Measurements from ENCODE around the gene LOXHD1. TPM values are rescaled to one million over a fixed set of nuclear protein-coding genes. Genes with fewer than 3 reads are reported as not detected.

Gene LOXHD1, protein sequence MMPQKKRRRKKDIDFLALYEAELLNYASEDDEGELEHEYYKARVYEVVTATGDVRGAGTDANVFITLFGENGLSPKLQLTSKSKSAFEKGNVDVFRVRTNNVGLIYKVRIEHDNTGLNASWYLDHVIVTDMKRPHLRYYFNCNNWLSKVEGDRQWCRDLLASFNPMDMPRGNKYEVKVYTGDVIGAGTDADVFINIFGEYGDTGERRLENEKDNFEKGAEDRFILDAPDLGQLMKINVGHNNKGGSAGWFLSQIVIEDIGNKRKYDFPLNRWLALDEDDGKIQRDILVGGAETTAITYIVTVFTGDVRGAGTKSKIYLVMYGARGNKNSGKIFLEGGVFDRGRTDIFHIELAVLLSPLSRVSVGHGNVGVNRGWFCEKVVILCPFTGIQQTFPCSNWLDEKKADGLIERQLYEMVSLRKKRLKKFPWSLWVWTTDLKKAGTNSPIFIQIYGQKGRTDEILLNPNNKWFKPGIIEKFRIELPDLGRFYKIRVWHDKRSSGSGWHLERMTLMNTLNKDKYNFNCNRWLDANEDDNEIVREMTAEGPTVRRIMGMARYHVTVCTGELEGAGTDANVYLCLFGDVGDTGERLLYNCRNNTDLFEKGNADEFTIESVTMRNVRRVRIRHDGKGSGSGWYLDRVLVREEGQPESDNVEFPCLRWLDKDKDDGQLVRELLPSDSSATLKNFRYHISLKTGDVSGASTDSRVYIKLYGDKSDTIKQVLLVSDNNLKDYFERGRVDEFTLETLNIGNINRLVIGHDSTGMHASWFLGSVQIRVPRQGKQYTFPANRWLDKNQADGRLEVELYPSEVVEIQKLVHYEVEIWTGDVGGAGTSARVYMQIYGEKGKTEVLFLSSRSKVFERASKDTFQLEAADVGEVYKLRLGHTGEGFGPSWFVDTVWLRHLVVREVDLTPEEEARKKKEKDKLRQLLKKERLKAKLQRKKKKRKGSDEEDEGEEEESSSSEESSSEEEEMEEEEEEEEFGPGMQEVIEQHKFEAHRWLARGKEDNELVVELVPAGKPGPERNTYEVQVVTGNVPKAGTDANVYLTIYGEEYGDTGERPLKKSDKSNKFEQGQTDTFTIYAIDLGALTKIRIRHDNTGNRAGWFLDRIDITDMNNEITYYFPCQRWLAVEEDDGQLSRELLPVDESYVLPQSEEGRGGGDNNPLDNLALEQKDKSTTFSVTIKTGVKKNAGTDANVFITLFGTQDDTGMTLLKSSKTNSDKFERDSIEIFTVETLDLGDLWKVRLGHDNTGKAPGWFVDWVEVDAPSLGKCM (N-terminal part only)
- total RNA-seq = under 1 TPM in 1 of 2 experiments, not detected in 1; 0.05 TPM

DNA sequence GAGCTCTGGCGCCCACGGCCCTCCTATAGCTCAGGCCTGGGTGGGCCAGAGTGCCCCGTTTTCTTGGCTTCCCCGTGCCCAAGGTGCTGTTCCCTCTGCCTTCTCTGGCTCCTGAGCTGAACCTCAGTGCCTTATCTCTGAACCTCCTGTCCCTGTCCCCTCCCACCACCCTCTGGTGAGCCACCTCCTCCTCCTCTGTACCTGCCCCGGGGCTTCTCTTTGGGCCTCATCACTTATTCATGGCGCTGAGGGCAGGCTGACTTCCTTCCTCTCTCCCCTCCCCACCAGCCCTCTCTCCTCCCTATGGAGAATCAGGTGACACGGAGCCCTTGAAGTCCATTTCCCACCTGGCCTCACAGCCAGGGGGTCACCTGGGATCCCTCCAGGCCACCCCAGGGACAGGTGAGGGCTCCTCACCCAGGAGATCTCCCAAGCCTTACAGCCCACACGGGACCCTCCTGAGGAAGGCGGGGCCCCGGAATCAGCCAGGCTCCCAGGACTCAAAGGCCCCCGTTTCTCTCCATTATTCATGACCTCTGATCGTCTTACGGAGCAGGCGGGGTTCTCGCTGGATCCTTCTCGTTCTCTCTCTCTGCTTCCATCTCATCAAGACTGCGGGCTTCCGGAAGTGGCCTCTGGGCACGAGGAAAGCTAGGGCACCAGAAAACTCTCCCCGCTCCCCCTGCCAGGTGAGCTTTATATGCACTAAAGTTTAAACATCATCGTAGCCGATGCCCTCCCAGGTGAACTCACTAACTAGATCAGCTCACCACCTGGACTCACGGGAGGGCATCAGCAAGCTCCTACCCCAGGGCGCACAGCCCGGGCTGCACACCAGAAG lies at the start of gene LOXHD1:
LOXHD1 (minus strand) TSS at position 106 of the 841 bp plus-strand sequence. CDS start 187 bp downstream, outside the sequence.
- no peaks in the 10 kb centered on the region for H3K27me3 Mint-ChIP-seq (ENCODE audit: low read depth)
- no peak for DNase-seq
- CTCF ChIA-PET = interaction anchor here (0.6 to 4.0 kb wide), 45 partner anchors 8 to 565 kb away, joined by 3 to 53 read pairs (median 4); a partner anchor contains a TSS
- intact Hi-C loops (cut with micrococcal nuclease) = no loop called here
- H3K4me1 Mint-ChIP-seq (ENCODE audit: low read depth) = no peaks in the 10 kb centered on the region
- H3K9me3 Mint-ChIP-seq = no peaks in the 10 kb centered on the region
- no peak within 1 kb of the TSS for H3K4me3 Mint-ChIP-seq
- no peaks in the 10 kb centered on the region for H3K36me3 Mint-ChIP-seq (ENCODE audit: low read depth)
- no peak within 1 kb of the TSS for H3K27ac Mint-ChIP-seq

DNA sequence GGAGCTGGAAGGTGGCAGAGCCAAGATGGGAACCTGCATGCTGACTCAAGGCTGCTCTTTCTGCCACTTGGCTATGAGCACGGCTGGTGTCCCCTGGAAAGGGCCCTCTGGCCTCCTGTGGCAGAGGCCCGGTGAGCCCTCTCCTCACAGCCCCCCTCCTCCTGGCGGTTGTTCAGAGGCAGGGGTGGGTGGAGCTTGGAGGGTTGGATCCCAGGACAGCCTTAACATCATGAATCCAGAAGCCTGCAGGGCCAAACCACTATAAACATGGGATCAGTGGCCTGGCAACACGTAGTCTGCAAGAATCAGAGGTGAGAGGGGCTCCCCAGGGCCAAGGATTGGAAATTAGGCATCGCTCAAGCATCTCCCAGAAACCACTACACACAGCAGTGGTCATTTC lies 48.5 kb upstream of the LOXHD1 start:
- intact Hi-C loops (cut with micrococcal nuclease) = no loop called here
- H3K9me3 Mint-ChIP-seq = no peaks in the 10 kb centered on the region
- DNase-seq = no peak
- no peak overlapping the region for H3K27ac Mint-ChIP-seq
- CTCF ChIA-PET = no interaction called here
- H3K4me1 Mint-ChIP-seq (ENCODE audit: low read depth) = no peaks in the 10 kb centered on the region
- no peaks in the 10 kb centered on the region for H3K27me3 Mint-ChIP-seq (ENCODE audit: low read depth)
- H3K4me3 Mint-ChIP-seq = no peak overlapping the region
- no peaks in the 10 kb centered on the region for H3K36me3 Mint-ChIP-seq (ENCODE audit: low read depth)

DNA sequence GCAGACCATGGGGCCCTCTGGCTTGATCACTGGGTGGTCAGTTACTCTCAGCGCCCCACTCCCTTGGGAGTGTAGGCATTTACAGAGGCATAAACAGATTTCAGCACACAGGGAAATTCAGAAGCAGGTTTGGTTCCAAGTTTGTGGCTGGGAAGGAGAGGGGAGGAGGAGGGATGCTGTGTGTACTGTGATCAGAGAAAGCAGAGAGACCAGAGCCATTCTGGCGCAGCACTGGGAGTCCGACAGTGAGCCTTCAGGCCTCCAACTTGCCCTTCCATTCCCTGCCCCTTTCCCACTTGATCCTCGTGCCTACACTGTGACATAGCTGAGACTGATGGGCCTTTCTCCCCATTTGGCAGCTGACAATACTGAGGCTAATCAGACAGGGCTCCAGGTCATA lies 47.8 kb upstream of the LOXHD1 start:
- H3K36me3 Mint-ChIP-seq (ENCODE audit: low read depth) = no peaks in the 10 kb centered on the region
- DNase-seq = no peak
- no peaks in the 10 kb centered on the region for H3K27me3 Mint-ChIP-seq (ENCODE audit: low read depth)
- CTCF ChIA-PET = no interaction called here
- no peak overlapping the region for H3K4me3 Mint-ChIP-seq
- H3K4me1 Mint-ChIP-seq (ENCODE audit: low read depth) = no peaks in the 10 kb centered on the region
- intact Hi-C loops (cut with micrococcal nuclease) = no loop called here
- H3K9me3 Mint-ChIP-seq = no peaks in the 10 kb centered on the region
- H3K27ac Mint-ChIP-seq = no peak overlapping the region

DNA sequence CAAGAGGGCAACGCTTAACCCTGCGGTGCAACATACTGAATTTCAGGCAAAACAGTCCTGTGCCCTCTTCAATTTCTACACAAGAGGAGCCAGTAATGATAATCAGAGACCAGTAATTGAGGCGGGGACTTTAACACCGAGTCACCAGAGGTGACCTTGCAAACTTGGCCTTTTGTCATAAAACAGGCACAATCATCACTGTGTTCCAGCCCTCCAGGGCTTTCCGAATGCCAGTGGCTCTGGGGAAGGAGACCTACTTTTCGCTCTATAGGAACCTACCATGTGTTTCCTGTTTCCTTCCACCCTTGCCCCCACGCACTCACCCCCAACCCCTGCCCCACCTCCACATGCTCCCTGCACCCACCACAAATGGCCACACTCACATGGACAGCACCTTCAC lies 47.2 kb upstream of the LOXHD1 start:
- no peaks in the 10 kb centered on the region for H3K4me1 Mint-ChIP-seq (ENCODE audit: low read depth)
- CTCF ChIA-PET = no interaction called here
- no peak overlapping the region for H3K4me3 Mint-ChIP-seq

DNA sequence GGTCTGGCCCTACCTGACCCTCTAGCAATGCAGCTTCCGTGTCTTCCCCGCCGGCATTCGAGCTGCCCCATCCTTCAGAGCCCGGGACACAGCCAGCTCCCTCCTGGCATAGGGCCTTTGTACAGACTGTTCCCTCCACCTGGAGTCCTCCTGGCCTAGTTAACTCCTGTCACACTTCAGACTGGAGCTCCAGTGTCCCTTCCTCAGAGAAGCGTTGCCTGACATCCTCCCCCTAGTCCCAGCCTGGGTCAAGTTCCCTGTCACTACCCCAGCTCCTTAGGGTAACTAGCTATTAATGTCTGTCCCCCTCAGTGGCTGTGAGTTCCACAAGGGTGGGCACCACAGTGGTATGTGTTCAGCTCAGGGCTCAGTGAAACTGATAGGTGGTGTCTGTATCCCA lies 45.5 kb upstream of the LOXHD1 start:
- CTCF ChIA-PET = no interaction called here
- no peak overlapping the region for H3K27ac Mint-ChIP-seq
- H3K9me3 Mint-ChIP-seq = peaks cover 6% of the 10 kb centered on the region
- H3K36me3 Mint-ChIP-seq (ENCODE audit: low read depth) = peaks cover 1% of the 10 kb centered on the region
- H3K27me3 Mint-ChIP-seq (ENCODE audit: low read depth) = peaks cover 2% of the 10 kb centered on the region
- intact Hi-C loops (cut with micrococcal nuclease) = no loop called here
- DNase-seq = no peak
- no peaks in the 10 kb centered on the region for H3K4me1 Mint-ChIP-seq (ENCODE audit: low read depth)
- H3K4me3 Mint-ChIP-seq = no peak overlapping the region

More for the DNA sequence above, 47.2 kb upstream of the LOXHD1 start:
- Mint-ChIP-seq H3K9me3 (no peaks in the 10 kb centered on the region), H3K36me3 (ENCODE audit: low read depth) (no peaks in the 10 kb centered on the region), H3K27me3 (ENCODE audit: low read depth) (no peaks in the 10 kb centered on the region), H3K27ac (no peak overlapping the region)
- intact Hi-C loops (cut with micrococcal nuclease) = no loop called here
- no peak for DNase-seq

DNA sequence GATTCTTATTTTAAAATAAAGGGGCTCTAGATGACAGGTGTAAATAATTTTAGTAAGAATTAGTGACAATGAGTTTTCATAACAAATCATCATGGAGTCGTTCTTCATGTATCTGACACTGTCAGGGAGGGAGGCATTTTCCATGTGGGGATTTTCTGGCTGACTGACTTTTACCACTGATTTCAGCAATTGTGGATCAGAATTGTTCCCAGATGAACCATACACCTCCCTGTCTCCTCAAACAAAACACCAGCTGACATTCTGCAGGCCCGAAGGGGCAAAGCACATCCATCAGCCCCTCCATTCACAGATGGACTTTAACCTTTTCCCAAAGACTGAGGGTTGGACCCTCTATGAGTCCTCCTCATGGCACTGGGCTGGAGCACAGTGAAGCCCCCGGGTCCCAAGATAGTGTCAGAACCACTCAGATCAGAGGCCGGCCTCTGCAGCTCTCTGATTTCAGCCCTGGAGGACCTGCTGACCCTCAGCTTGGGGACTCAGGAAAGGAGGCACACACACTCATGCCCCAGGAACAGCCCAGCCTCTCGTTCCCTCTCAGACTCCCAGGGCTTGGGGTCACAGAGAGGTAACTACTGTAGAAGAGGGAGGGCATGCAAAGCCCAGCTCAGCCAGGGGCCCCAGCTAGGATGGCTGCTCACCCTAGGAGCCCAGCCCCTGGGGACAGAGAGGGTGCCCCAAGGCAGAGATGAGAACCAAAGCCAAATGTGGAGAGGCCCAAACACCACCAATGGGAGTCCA lies 43.2 kb upstream of the LOXHD1 start:
- intact Hi-C loops (cut with micrococcal nuclease) = no loop called here
- no peak overlapping the region for H3K27ac Mint-ChIP-seq

DNA sequence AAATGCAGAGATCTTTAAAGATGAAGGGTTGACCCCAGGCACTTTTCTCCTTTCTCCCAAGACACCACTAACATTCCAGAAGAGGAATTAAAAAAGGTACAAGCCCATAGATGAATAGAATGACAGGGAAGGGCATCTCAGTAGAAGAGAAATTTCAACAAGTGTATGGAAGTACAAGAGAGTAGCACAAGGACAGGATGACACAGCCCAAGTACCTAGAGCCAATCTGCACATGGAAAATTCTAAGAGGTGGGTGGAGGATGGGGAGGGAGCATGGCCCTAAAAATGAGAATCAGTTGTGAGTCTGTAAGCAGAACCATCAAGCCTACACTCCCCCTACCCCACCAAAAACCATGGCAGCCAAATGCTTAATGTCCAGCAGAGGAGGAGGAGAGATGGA lies 39.7 kb upstream of the LOXHD1 start:
- Mint-ChIP-seq H3K9me3 (peaks cover 6% of the 10 kb centered on the region), H3K27ac (no peak overlapping the region), H3K36me3 (ENCODE audit: low read depth) (peaks cover 1% of the 10 kb centered on the region), H3K4me1 (ENCODE audit: low read depth) (no peaks in the 10 kb centered on the region), H3K27me3 (ENCODE audit: low read depth) (peaks cover 6% of the 10 kb centered on the region), H3K4me3 (no peak overlapping the region)
- intact Hi-C loops (cut with micrococcal nuclease) = no loop called here
- CTCF ChIA-PET = interaction anchor here (0.6 kb wide), 2 partner anchors 745 to 1100 kb away, joined by 3 to 5 read pairs; no protein-coding TSS in a partner anchor
- DNase-seq = no peak

More for the DNA sequence above, 43.2 kb upstream of the LOXHD1 start:
- Mint-ChIP-seq H3K36me3 (ENCODE audit: low read depth) (peaks cover 1% of the 10 kb centered on the region), H3K4me3 (no peak overlapping the region), H3K9me3 (peaks cover 6% of the 10 kb centered on the region), H3K4me1 (ENCODE audit: low read depth) (no peaks in the 10 kb centered on the region), H3K27me3 (ENCODE audit: low read depth) (peaks cover 2% of the 10 kb centered on the region)
- CTCF ChIA-PET = interaction anchor here (0.8 kb wide), 1 partner anchor 11 kb away, joined by 3 read pairs; no protein-coding TSS in a partner anchor
- DNase-seq = no peak

DNA sequence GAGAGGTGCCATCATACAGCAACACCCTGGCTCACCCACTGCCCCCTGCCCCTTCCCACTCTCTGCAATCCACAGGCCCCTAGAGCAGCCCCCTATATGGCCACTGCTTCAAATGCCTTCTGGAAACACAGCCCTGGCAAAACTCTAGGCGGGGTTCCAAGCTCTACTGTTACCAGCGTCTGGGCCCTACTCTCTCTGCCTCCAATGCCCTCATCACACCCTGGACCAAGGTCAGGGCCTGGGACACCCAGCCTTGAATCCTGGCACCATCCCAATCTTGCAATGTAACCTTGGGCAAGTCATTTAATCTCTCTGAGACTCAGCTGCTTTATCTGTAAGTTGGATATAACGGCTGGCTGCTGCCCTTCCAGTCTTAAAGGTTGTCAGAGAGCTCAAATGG lies 39.2 kb upstream of the LOXHD1 start:
- CTCF ChIA-PET = no interaction called here
- Mint-ChIP-seq H3K27ac (no peak overlapping the region), H3K27me3 (ENCODE audit: low read depth) (peaks cover 6% of the 10 kb centered on the region), H3K4me3 (no peak overlapping the region), H3K9me3 (peaks cover 6% of the 10 kb centered on the region), H3K4me1 (ENCODE audit: low read depth) (no peaks in the 10 kb centered on the region), H3K36me3 (ENCODE audit: low read depth) (peaks cover 1% of the 10 kb centered on the region)
- no peak for DNase-seq
- intact Hi-C loops (cut with micrococcal nuclease) = no loop called here

DNA sequence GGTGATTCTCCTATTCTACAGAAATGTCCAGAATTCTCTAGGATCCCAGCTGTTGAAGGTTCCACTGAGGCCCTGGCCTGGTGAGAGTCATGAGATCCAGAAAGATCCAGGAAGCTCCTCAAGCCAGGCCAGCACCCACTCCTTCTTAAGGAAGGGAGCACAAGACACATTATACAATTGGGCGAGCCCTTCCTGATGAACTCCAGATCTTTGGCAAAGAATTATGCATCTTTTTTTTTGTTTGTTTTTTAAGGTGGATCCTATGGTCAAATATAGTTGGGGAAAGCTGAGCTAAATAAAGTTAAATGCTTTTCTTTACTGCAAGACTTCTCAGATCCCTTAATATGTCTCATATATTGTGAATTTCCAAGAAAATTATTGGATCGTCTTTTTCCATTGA lies 37.0 kb upstream of the LOXHD1 start:
- Mint-ChIP-seq H3K9me3 (peaks cover 6% of the 10 kb centered on the region), H3K27ac (no peak overlapping the region), H3K36me3 (ENCODE audit: low read depth) (peaks cover 1% of the 10 kb centered on the region), H3K4me3 (no peak overlapping the region), H3K4me1 (ENCODE audit: low read depth) (no peaks in the 10 kb centered on the region), H3K27me3 (ENCODE audit: low read depth) (peaks cover 6% of the 10 kb centered on the region)
- CTCF ChIA-PET = interaction anchor here (1.0 kb wide), 1 partner anchor 36 kb away, joined by 4 read pairs; no protein-coding TSS in a partner anchor
- no peak for DNase-seq
- intact Hi-C loops (cut with micrococcal nuclease) = no loop called here

DNA sequence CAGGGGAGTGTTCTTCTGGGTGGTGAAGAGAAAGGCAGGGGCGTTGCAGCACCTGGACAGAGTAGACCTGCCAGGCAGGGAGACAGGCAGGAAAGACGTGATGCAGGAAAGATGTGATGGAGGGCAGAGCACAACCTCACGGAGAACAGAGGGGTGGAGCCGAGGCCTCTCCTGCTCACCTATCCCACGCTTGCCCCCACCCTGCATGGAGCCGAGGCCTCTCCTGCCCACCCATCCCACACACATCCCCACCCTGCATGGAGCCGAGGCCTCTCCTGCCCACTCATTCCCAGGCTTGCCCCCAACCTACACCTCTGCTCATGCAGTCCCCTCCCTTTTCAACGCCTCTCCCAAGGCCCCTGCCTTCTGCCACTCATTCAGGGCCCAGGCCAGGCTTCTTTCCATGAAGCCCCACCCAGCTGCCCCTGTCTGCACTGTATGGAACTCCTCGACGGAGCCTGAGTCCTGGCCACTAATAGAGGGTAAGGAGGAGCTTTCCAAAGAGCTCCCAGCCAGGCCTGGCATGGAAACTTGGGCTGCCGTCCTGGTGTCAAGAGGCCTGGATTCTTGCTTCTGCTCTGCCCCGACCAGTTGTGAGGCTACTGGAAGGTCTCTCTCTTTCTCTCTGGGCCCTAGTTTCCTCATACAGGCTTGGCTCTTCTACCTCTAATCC lies 32.0 kb upstream of the LOXHD1 start:
- Mint-ChIP-seq H3K36me3 (ENCODE audit: low read depth) (no peaks in the 10 kb centered on the region), H3K27ac (no peak overlapping the region), H3K27me3 (ENCODE audit: low read depth) (peaks cover 3% of the 10 kb centered on the region), H3K4me1 (ENCODE audit: low read depth) (no peaks in the 10 kb centered on the region), H3K4me3 (no peak overlapping the region), H3K9me3 (no peaks in the 10 kb centered on the region)
- CTCF ChIA-PET = interaction anchor here (0.6 to 0.9 kb wide), 3 partner anchors 30 to 247 kb away, joined by 3 to 4 read pairs (median 4); no protein-coding TSS in a partner anchor
- no peak for DNase-seq
- intact Hi-C loops (cut with micrococcal nuclease) = no loop called here

Data from activated naive CD4-positive, alpha-beta T cell treated with anti-CD3 and anti-CD28 coated beads for 36 hours (primary cell).